GM21447 (cell line): ENCODE measurements around the gene KCNC3.

Experiments used
- ATAC-seq: cut with Tn5 transposase; IDR thresholded peaks from one replicate; pipeline ENCODE4 v1.9.1; 2021; ENCODE audit not compliant: unreplicated experiment

KCNC3 gene

GRCh38 chr19:50312967-50313811 lies 16.0 kb downstream of the KCNC3 start:
- ATAC-seq: no peak

GRCh38 chr19:50311723-50312635 lies 17.2 kb downstream of the KCNC3 start:
- no peak for ATAC-seq

- no peak for ATAC-seq
These were observed 18.3 kb downstream of the KCNC3 start for GRCh38 chr19:50310759-50311465.

- no peak for ATAC-seq
These were observed 19.6 kb downstream of the KCNC3 start for GRCh38 chr19:50309396-50310125.

- ATAC-seq: no peak
These were observed 20.2 kb downstream of the KCNC3 start for GRCh38 chr19:50308991-50309390.

GRCh38 chr19:50303558-50303957 lies 25.6 kb downstream of the KCNC3 start:
- ATAC-seq: no peak

GRCh38 chr19:50301607-50301971 lies 27.6 kb downstream of the KCNC3 start:
- ATAC-seq: no peak

GRCh38 chr19:50300814-50301606 lies 28.2 kb downstream of the KCNC3 start:
- no peak for ATAC-seq

- no peak for ATAC-seq
These were observed 29.1 kb downstream of the KCNC3 start for GRCh38 chr19:50300051-50300450.

- no peak for ATAC-seq
These were observed 35.7 kb downstream of the KCNC3 start for GRCh38 chr19:50293263-50294004.

GRCh38 chr19:50292216-50292827 lies 36.9 kb downstream of the KCNC3 start:
- no peak for ATAC-seq

GRCh38 chr19:50290775-50291174 lies 38.4 kb downstream of the KCNC3 start:
- ATAC-seq: no peak

- ATAC-seq: no peak
These were observed 39.2 kb downstream of the KCNC3 start for GRCh38 chr19:50290011-50290410.

GRCh38 chr19:50288954-50289353 lies 40.2 kb downstream of the KCNC3 start:
- no peak for ATAC-seq

GRCh38 chr19:50287331-50287730 lies 41.8 kb downstream of the KCNC3 start:
- ATAC-seq: no peak

- ATAC-seq: no peak
These were observed 42.7 kb downstream of the KCNC3 start for GRCh38 chr19:50286443-50286842.

- ATAC-seq: no peak
These were observed 43.3 kb downstream of the KCNC3 start for GRCh38 chr19:50285833-50286232.

GRCh38 chr19:50281491-50281890 lies 47.7 kb downstream of the KCNC3 start:
- no peak for ATAC-seq

GRCh38 chr19:50280983-50281382 lies 48.2 kb downstream of the KCNC3 start:
- ATAC-seq: no peak
